Measurements from ENCODE around the gene MAPK6. TPM values are rescaled to one million over a fixed set of nuclear protein-coding genes. Genes with fewer than 3 reads are reported as not detected.
"Not testable (repeated sequence)": the region's sequence is repeated elsewhere in the genome, so short reads cannot be mapped to it uniquely, and the experiment has no call there.

The MAPK6 gene
- total RNA-seq, 1 donor = 74.9 TPM

GRCh38 chr15:52080706-52081392 is 61.8 kb downstream of the MAPK6 start:
- no peak for DNase-seq (ENCODE audit: low read depth)
- H3K4me3 ChIP-seq (ENCODE audit: low read depth, low read length) = no peak overlapping the region
- no peak for TF ChIP-seq CTCF (IDR thresholded peaks at IDR 0.05; ENCODE audit: insufficient read depth, low read length)

GRCh38 chr15:52082197-52083036 is 63.4 kb downstream of the MAPK6 start:
- no peak for TF ChIP-seq CTCF (IDR thresholded peaks at IDR 0.05; ENCODE audit: insufficient read depth, low read length)
- DNase-seq (ENCODE audit: low read depth) = peak; percentile 50

GRCh38 chr15:52083037-52083359 is 64.0 kb downstream of the MAPK6 start:
- DNase-seq (ENCODE audit: low read depth); H3K4me3 ChIP-seq (ENCODE audit: low read depth, low read length): not testable (repeated sequence)

More at GRCh38 chr15:52082197-52083036, 63.4 kb downstream of the MAPK6 start:
- no peak overlapping the region for H3K4me3 ChIP-seq (ENCODE audit: low read depth, low read length)

- TF ChIP-seq CTCF (IDR thresholded peaks at IDR 0.05; ENCODE audit: insufficient read depth, low read length) = no peak
- no peak overlapping the region for H3K4me3 ChIP-seq (ENCODE audit: low read depth, low read length)
- no peak for DNase-seq (ENCODE audit: low read depth)
Observed at GRCh38 chr15:52083603-52084002, 64.6 kb downstream of the MAPK6 start.

GRCh38 chr15:52085299-52085698 is 66.3 kb downstream of the MAPK6 start:
- DNase-seq (ENCODE audit: low read depth) = no peak

GRCh38 chr15:52086011-52086786 is 67.2 kb downstream of the MAPK6 start:
- H3K4me3 ChIP-seq (ENCODE audit: low read depth, low read length) = no peak overlapping the region
- TF ChIP-seq CTCF (IDR thresholded peaks at IDR 0.05; ENCODE audit: insufficient read depth, low read length) = no peak
- DNase-seq (ENCODE audit: low read depth) = no peak

More at GRCh38 chr15:52085299-52085698, 66.3 kb downstream of the MAPK6 start:
- TF ChIP-seq CTCF (IDR thresholded peaks at IDR 0.05; ENCODE audit: insufficient read depth, low read length) = no peak
- H3K4me3 ChIP-seq (ENCODE audit: low read depth, low read length) = no peak overlapping the region

GRCh38 chr15:52090193-52090592 is 71.2 kb downstream of the MAPK6 start:
- no peak for TF ChIP-seq CTCF (IDR thresholded peaks at IDR 0.05; ENCODE audit: insufficient read depth, low read length)
- H3K4me3 ChIP-seq (ENCODE audit: low read depth, low read length) = no peak overlapping the region
- DNase-seq (ENCODE audit: low read depth) = no peak
